ENCODE data around the gene POGLUT2.

The POGLUT2 gene

GRCh38 chr13:102763741-102764140, 35.0 kb downstream of the POGLUT2 start:
- no peak for DNase-seq

- no peak for DNase-seq
Measured at GRCh38 chr13:102761071-102761470, 37.7 kb downstream of the POGLUT2 start.

- DNase-seq: no peak
Measured at GRCh38 chr13:102758842-102759241, 39.9 kb downstream of the POGLUT2 start.

GRCh38 chr13:102757006-102757405, 41.8 kb downstream of the POGLUT2 start:
- DNase-seq: no peak

- DNase-seq: no peak
Measured at GRCh38 chr13:102751886-102752285, 46.9 kb downstream of the POGLUT2 start.

GRCh38 chr13:102742506-102742905, 56.3 kb downstream of the POGLUT2 start:
- DNase-seq: no peak

GRCh38 chr13:102742101-102742500, 56.7 kb downstream of the POGLUT2 start:
- no peak for DNase-seq

Measured in T-helper 9 cell (primary cell).